ENCODE data around the gene KMO. TPM values are rescaled to one million over a fixed set of nuclear protein-coding genes. Genes with fewer than 3 reads are reported as not detected.

Gene KMO
- total and polyA plus RNA-seq, 2 of the 13 experiments (the other 11 are each of a cell fraction or from before 2014, with no cell fraction given) = 0.01 TPM; not detected in 1

- H3K4me3 ChIP-seq (replicated peaks in 1 of 3; ENCODE audit: insufficient read depth in 1 of 3, low read depth in 2 of 3, low read length in 3 of 3) = peak overlapping the region; percentile 33 to 99 (median 85); a peak in 5 of 6 replicates
- FAIRE-seq (no peak), ATAC-seq (no peak), DNase-seq (ENCODE audit: low spot score) (no peak)
- H3K4me2 ChIP-seq (ENCODE audit: low read depth, low read length) = peak overlapping the region; percentile 77
- 69% methylated on average over 5 of the region's 5 CpGs for WGBS (ENCODE audit: low lambda C conversion rate)
- H3K4me1 ChIP-seq (ENCODE audit: insufficient read depth, low read length) = peaks cover 47% of the 10 kb centered on the region
- peak overlapping the region; percentile 38 for H3K9ac ChIP-seq (ENCODE audit: insufficient read depth, low read depth, low read length)
- ChIA-PET CTCF (ENCODE audit: low intra/inter-chr PET ratio, low total read pairs) (no interaction called here), POLR2A (no interaction called here)
- BruUV-seq (replicated peaks) = no TSS peak
- no peaks in the 10 kb centered on the region for H3K9me3 ChIP-seq (ENCODE audit: low read length)
- H4K20me1 ChIP-seq (ENCODE audit: insufficient read depth, low read length) = peaks cover 6% of the 10 kb centered on the region; the same call in 1 of the 2 replicates
- H2AFZ ChIP-seq (ENCODE audit: low read length) = no peak overlapping the region
- no peak overlapping the region for H3K27ac ChIP-seq (ENCODE audit: extremely low read length, insufficient read depth, low read length)
- peaks cover 24% of the 10 kb centered on the region for H3K79me2 ChIP-seq (ENCODE audit: insufficient read depth, low read length)
- no peaks in the 10 kb centered on the region; a peak in 1 of 5 replicates for H3K27me3 ChIP-seq (ENCODE audit: control insufficient read depth in 1 of 2, insufficient read depth in 2 of 2, low read length in 2 of 2)
- H3K36me3 ChIP-seq (replicated peaks in 1 of 2; ENCODE audit: control insufficient read depth in 1 of 2, insufficient read depth in 2 of 2, low read length in 2 of 2) = peaks cover 2 to 18% of the 10 kb centered on the region in 2 experiments; a peak in 4 of 5 replicates
- in situ Hi-C loops (cut with HindIII; ENCODE audit: extremely low pct_ligation_motif_present, low pct_unique_long_range_greater_than_20kb) (loop anchor here (10.0 kb wide), 1 partner anchor 113 kb away; no protein-coding TSS in a partner anchor), intact Hi-C loops (cut with micrococcal nuclease; ENCODE audit: unreplicated experiment) (no loop called here)
- TF ChIP-seq ZFP36L1 (CRISPR knock-in tag; IDR thresholded peaks at IDR 0.05) (no peak), SATB2 (CRISPR knock-in tag; IDR thresholded peaks at IDR 0.05) (no peak), ZNF235 (CRISPR knock-in tag; IDR thresholded peaks at IDR 0.05; ENCODE audit: borderline replicate concordance) (no peak), ADNP (CRISPR knock-in tag; IDR thresholded peaks at IDR 0.05) (no peak), PITX1 (CRISPR knock-in tag; IDR thresholded peaks at IDR 0.05) (no peak), SP140L (CRISPR knock-in tag; IDR thresholded peaks at IDR 0.05; ENCODE audit: borderline replicate concordance) (no peak), ZFP41 (CRISPR knock-in tag; IDR thresholded peaks at IDR 0.05; ENCODE audit: borderline replicate concordance) (no peak), SRY (CRISPR knock-in tag; IDR thresholded peaks at IDR 0.05) (no peak), BRD4 (CRISPR knock-in tag; IDR thresholded peaks at IDR 0.05) (no peak), GPN1 (CRISPR knock-in tag; IDR thresholded peaks at IDR 0.05; ENCODE audit: borderline replicate concordance) (no peak), AFF4 (CRISPR knock-in tag; IDR thresholded peaks at IDR 0.05) (no peak)
- TF ChIP-seq, protein P1, sequence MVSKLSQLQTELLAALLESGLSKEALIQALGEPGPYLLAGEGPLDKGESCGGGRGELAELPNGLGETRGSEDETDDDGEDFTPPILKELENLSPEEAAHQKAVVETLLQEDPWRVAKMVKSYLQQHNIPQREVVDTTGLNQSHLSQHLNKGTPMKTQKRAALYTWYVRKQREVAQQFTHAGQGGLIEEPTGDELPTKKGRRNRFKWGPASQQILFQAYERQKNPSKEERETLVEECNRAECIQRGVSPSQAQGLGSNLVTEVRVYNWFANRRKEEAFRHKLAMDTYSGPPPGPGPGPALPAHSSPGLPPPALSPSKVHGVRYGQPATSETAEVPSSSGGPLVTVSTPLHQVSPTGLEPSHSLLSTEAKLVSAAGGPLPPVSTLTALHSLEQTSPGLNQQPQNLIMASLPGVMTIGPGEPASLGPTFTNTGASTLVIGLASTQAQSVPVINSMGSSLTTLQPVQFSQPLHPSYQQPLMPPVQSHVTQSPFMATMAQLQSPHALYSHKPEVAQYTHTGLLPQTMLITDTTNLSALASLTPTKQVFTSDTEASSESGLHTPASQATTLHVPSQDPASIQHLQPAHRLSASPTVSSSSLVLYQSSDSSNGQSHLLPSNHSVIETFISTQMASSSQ (IDR thresholded peaks at IDR 0.05; ENCODE audit: low read depth) = no peak
- TF ChIP-seq, protein P1 (CRISPR knock-in tag; IDR thresholded peaks at IDR 0.05; ENCODE audit: borderline replicate concordance) = no peak
- TF ChIP-seq, protein P2, sequence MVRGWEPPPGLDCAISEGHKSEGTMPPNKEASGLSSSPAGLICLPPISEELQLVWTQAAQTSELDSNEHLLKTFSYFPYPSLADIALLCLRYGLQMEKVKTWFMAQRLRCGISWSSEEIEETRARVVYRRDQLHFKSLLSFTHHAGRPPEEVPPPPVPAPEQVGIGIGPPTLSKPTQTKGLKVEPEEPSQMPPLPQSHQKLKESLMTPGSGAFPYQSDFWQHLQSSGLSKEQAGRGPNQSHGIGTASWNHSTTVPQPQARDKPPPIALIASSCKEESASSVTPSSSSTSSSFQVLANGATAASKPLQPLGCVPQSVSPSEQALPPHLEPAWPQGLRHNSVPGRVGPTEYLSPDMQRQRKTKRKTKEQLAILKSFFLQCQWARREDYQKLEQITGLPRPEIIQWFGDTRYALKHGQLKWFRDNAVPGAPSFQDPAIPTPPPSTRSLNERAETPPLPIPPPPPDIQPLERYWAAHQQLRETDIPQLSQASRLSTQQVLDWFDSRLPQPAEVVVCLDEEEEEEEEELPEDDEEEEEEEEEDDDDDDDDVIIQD (CRISPR knock-in tag; IDR thresholded peaks at IDR 0.05; ENCODE audit: low read depth) = no peak
Observed at GRCh38 chr1:241638099-241638682, 106.0 kb downstream of the KMO start.

Data from HepG2 (cell line).